Ishikawa (cell line): ENCODE data around the gene GPATCH4.

Source experiments
- CEBPB ChIP-seq: IDR thresholded peaks from 2 replicates; pipeline ENCODE4 v1.6.1; 2012
- CREB1 ChIP-seq: IDR thresholded peaks from 2 replicates; pipeline ENCODE4 v1.6.1; 2012; ENCODE audit warnings: low read depth
- EGR1 ChIP-seq: IDR thresholded peaks from 2 replicates; pipeline ENCODE4 v1.6.1; 2012
- EP300 ChIP-seq: IDR thresholded peaks from 2 replicates; pipeline ENCODE4 v1.6.1; 2012; ENCODE audit warnings: borderline replicate concordance
- FOXM1 ChIP-seq: IDR thresholded peaks from 2 replicates; pipeline ENCODE4 v1.6.1; 2012; ENCODE audit warnings: low read depth, borderline replicate concordance
- MAX ChIP-seq: IDR thresholded peaks from 2 replicates; pipeline ENCODE4 v1.6.1; 2012
- NFIC ChIP-seq: IDR thresholded peaks from 2 replicates; pipeline ENCODE4 v1.6.1; 2012
- RAD21 ChIP-seq: IDR thresholded peaks from 2 replicates; pipeline ENCODE4 v1.6.1; 2012; ENCODE audit warnings: low read depth
- REST ChIP-seq: IDR thresholded peaks from 2 replicates; pipeline ENCODE4 v1.6.1; 2012; ENCODE audit warnings: low read depth, mild to moderate bottlenecking
- TAF1 ChIP-seq: IDR thresholded peaks from 2 replicates; pipeline ENCODE4 v1.6.1; 2012; ENCODE audit warnings: low read depth, mild to moderate bottlenecking
- TCF12 ChIP-seq: IDR thresholded peaks from 2 replicates; pipeline ENCODE4 v1.6.1; 2012; ENCODE audit warnings: low read depth
- TEAD4 ChIP-seq: IDR thresholded peaks from 2 replicates; pipeline ENCODE4 v1.6.1; 2012
- USF1 ChIP-seq: IDR thresholded peaks from 2 replicates; pipeline ENCODE4 v1.6.1; 2012
- YY1 ChIP-seq: IDR thresholded peaks from 2 replicates; pipeline ENCODE4 v1.6.1; 2012; ENCODE audit warnings: low read depth
- ZBTB7A ChIP-seq: IDR thresholded peaks from 2 replicates; pipeline ENCODE4 v1.6.1; 2012; ENCODE audit warnings: low read depth

Gene GPATCH4

GRCh38 chr1:156554971-156555370, 46.3 kb downstream of the GPATCH4 start:
- TF ChIP-seq TAF1 (no peak), USF1 (no peak)

GRCh38 chr1:156553860-156554485, 47.3 kb downstream of the GPATCH4 start:
- TF ChIP-seq RAD21 (no peak), NFIC (no peak), MAX (no peak), FOXM1 (no peak), EP300 (no peak), ZBTB7A (no peak), YY1 (no peak), CEBPB (no peak), TEAD4 (no peak), USF1 (no peak), EGR1 (no peak), REST (no peak), TCF12 (no peak), TAF1 (no peak), CREB1 (no peak)

GRCh38 chr1:156552937-156553336, 48.3 kb downstream of the GPATCH4 start:
- TF ChIP-seq CEBPB, result 0 out of 2 replicates have a peak, but pooled peaks have one; percentile 26

- TF ChIP-seq ZBTB7A (no peak), CEBPB (no peak), CREB1 (no peak), TCF12 (no peak), REST (no peak), YY1 (no peak), USF1 (no peak), EP300 (no peak), FOXM1 (no peak), NFIC (no peak), TAF1 (no peak), RAD21 (no peak), EGR1 (no peak), TEAD4 (no peak)
These were observed 48.8 kb downstream of the GPATCH4 start for GRCh38 chr1:156552518-156552917.

- TF ChIP-seq NFIC, result no peak
- TF ChIP-seq CEBPB, result no peak
- TF ChIP-seq TEAD4, result no peak
- TF ChIP-seq USF1, result no peak
- no peak for TF ChIP-seq CREB1
These were observed 49.4 kb downstream of the GPATCH4 start for GRCh38 chr1:156551869-156552268.

- TF ChIP-seq USF1 (no peak), EP300 (no peak), TAF1 (no peak)
These were observed 50.1 kb downstream of the GPATCH4 start for GRCh38 chr1:156551066-156551643.
